WERI-Rb-1 (cell line): ENCODE data around the gene HIVEP3.
A peak's percentile ranks its signal among the peaks of the same experiment; 100 is the strongest.

Experiments used
- DNase-seq: peaks from one replicate; pipeline ENCODE4 v3.0.0-alpha.2; 2020
- H3K27ac ChIP-seq: fragments of 250-450 bp; sonication (Bioruptor Pico); 2 replicates; pipeline ENCODE4 v1.5.1; 2020; ENCODE audit warnings: mild to moderate bottlenecking, moderate library complexity
- H3K27me3 ChIP-seq: fragments of 250-450 bp; sonication (Bioruptor Pico); 2 replicates; pipeline ENCODE4 v1.5.1; 2021; ENCODE audit warnings: mild to moderate bottlenecking, low read depth, moderate library complexity; ENCODE audit not compliant: insufficient read depth, severe bottlenecking
- H3K36me3 ChIP-seq: fragments of 250-450 bp; sonication (Bioruptor Pico); 2 replicates; pipeline ENCODE4 v1.5.1; 2020; ENCODE audit warnings: mild to moderate bottlenecking, moderate library complexity
- H3K4me3 ChIP-seq: 2 replicates; pipeline ENCODE4 v1.5.1; 2011; ENCODE audit warnings: low read depth, mild to moderate bottlenecking, control low read depth, low read length
- H3K9me3 ChIP-seq: fragments of 250-450 bp; sonication (Bioruptor Pico); 2 replicates; pipeline ENCODE4 v1.5.1; 2021; ENCODE audit warnings: mild to moderate bottlenecking, moderate library complexity; ENCODE audit not compliant: severe bottlenecking
- TF ChIP-seq, protein P1 (sequence below): IDR thresholded peaks from 2 replicates; pipeline ENCODE4 v1.5.1; 2011; ENCODE audit warnings: low read depth, mild to moderate bottlenecking, control low read depth, inconsistent platforms, low read length

Gene HIVEP3

GRCh38 chr1:41489561-41489960, 429.2 kb downstream of the HIVEP3 start:
- Histone ChIP-seq H3K4me3 (no peak overlapping the region), H3K9me3 (no peaks in the 10 kb centered on the region), H3K27me3 (no peaks in the 10 kb centered on the region), H3K36me3 (no peaks in the 10 kb centered on the region), H3K27ac (no peak overlapping the region)
- TF ChIP-seq, protein P1, sequence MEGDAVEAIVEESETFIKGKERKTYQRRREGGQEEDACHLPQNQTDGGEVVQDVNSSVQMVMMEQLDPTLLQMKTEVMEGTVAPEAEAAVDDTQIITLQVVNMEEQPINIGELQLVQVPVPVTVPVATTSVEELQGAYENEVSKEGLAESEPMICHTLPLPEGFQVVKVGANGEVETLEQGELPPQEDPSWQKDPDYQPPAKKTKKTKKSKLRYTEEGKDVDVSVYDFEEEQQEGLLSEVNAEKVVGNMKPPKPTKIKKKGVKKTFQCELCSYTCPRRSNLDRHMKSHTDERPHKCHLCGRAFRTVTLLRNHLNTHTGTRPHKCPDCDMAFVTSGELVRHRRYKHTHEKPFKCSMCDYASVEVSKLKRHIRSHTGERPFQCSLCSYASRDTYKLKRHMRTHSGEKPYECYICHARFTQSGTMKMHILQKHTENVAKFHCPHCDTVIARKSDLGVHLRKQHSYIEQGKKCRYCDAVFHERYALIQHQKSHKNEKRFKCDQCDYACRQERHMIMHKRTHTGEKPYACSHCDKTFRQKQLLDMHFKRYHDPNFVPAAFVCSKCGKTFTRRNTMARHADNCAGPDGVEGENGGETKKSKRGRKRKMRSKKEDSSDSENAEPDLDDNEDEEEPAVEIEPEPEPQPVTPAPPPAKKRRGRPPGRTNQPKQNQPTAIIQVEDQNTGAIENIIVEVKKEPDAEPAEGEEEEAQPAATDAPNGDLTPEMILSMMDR, result no peak
- no peak for DNase-seq

DNA sequence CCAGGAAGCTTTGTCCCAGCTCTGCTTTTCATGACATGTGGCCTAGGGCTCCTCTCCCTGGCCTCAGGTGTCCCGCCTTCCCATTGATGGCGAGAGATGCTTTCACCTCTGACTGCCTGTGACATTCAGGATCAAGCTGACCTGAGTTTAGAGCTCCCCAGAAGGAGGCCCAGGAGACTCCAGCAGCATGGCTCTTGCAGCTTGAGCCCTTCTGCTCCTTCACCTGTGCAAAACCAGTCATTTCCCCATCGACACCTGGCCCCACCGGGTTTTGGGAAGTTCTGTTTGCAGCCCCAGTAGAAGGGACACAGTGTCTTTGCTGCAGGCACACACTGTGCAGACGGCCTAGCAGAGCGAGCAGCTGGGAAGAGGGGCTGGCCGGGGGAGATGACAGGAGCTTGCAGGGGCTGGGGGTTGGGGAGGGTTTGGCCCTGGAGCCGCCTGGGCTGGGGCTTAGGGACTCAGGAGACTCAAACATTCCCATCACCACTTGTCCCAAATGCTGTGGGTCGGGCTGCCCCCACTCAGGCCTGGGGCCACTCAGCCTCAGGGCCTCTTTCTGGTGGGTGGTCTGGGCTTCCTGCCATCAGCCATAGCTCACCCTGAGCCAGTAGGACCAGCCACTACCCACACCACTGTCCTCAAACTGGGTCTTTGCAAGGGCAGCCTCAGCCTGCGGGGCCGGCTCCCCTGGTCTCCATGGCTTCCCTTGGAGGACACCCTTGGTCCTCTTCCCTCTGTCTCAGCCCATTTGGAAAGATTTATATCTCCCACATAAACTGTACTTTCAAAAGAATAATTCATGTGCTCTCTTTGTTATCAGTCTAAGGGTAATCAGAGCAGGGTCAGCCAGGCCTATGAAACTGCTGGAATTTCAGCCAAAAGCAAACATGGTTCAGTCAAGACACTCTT, 430.4 kb downstream of the HIVEP3 start:
- Histone ChIP-seq H3K27ac (no peak overlapping the region), H3K36me3 (no peaks in the 10 kb centered on the region), H3K9me3 (no peaks in the 10 kb centered on the region), H3K4me3 (no peak overlapping the region), H3K27me3 (no peaks in the 10 kb centered on the region)
- DNase-seq, result peak; percentile 60
- TF ChIP-seq, protein P1, result no peak

DNA sequence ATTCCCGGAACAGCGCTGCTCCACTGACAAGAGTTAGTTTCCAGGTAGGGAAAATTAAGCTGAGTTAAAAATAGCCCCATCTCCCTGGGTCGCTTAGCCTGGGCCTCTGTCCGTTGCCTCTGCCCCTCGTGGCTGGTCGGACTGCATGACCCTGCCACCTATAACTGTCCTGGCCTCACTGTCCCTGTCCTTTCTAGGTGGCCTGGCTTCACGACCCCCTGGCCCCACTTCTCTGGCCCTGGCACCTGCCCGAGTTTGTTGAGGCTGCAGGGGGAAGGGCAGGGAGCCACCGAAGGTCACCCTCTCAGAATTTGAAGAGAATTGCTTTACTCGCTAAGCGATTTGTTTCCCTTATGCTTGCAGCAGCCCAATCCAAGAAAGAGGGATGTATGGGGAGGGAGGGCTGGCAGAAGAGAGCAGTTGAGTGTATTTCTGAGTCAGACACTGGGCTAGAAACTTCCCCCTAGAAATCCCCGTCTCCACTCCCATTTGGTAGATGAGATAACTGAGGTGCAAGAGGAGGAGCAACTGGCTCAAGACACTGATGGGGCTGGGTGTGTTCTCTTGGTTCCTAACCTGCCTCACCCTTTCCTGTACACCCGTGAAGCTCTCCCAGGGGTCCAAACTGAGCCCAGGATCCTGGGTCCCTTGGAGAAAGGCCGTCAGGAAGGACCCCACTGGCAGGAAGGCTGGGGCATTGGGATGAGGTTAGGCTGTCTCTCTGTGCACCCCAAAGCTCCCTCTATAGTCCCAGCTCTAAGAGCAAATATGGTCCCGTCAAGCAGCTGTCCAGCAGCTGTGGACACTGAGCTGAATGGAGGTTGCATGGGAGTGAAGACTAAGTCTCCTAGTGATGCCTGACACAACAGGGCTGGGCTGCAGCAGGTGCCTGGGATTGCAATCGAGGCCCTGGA, 431.3 kb downstream of the HIVEP3 start:
- Histone ChIP-seq H3K4me3 (no peak overlapping the region), H3K9me3 (no peaks in the 10 kb centered on the region), H3K36me3 (no peaks in the 10 kb centered on the region), H3K27ac (peak overlapping the region; percentile 66), H3K27me3 (no peaks in the 10 kb centered on the region)
- no peak for DNase-seq
- TF ChIP-seq, protein P1, result no peak

- Histone ChIP-seq H3K9me3 (no peaks in the 10 kb centered on the region), H3K27ac (peak overlapping the region; percentile 66), H3K4me3 (no peak overlapping the region), H3K36me3 (no peaks in the 10 kb centered on the region), H3K27me3 (no peaks in the 10 kb centered on the region)
- TF ChIP-seq, protein P1, result no peak
- DNase-seq, result no peak
Measured at GRCh38 chr1:41486371-41487125, 432.2 kb downstream of the HIVEP3 start.

DNA sequence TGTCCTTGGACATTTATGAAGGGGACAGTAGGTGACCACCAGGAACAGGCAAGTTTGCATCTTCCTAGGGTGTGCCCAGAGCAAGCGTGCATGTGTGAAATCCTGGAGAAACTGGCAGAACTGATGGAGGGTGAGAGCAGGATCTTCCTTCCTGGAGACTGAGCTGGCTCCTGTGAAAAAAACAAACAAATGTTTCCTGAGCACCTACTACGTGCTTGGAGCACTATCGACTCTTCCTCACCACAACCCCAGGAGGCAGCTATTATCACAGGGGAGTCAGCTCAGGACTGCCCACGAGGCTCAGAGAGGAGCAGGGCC, 432.7 kb downstream of the HIVEP3 start:
- H3K27me3 ChIP-seq, result no peaks in the 10 kb centered on the region
- TF ChIP-seq, protein P1, result no peak
- DNase-seq, result no peak
- H3K4me3 ChIP-seq, result no peak overlapping the region
- H3K27ac ChIP-seq, result peak overlapping the region; percentile 66
- H3K9me3 ChIP-seq, result no peaks in the 10 kb centered on the region
- no peaks in the 10 kb centered on the region for H3K36me3 ChIP-seq
